Stimulated activated CD8-positive, alpha-beta memory T cell treated with anti-CD3 and anti-CD28 coated beads, Interleukin-4, amount 100 ng/mL, for 48 hours (primary cell): ENCODE measurements around the gene PEX11G.

Experiments
- DNase-seq: peaks from one replicate; pipeline ENCODE4 v3.0.0-alpha.2; 2020

PEX11G gene

DNA sequence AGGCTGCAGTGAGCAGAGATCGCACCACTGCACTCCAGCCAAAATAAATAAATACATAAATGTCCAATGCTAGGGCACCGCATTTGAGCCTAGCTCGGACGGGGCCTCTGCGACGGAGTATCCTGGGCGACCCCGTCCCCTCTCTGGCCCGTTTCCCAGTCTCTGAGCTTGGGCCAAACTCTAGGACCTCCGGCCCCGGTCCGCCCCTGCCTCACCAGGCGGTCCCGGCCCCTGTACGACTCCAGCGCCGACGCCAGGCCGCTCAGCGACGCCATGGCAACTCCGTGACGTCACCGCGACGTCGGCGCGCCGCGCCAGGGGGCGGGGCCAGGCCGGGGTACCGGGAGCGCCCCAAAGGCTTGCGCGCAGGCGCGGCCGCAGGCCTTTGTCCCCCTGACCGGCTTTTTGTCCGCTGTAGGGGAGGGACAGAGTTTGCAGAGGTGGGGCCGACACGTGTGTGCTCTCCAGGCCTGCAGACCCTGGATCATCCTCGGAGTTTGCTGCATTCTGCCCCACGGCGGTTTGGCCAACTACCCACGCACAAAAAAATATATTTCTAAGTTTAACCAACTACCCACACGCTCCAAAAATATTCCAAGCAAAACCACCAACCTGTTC, at the start of gene PEX11G:
PEX11G (minus strand) TSS at position 300 of the 618 bp plus-strand sequence; CDS start at position 275, 25 bp downstream.
- DNase-seq: peak; percentile 97

DNA sequence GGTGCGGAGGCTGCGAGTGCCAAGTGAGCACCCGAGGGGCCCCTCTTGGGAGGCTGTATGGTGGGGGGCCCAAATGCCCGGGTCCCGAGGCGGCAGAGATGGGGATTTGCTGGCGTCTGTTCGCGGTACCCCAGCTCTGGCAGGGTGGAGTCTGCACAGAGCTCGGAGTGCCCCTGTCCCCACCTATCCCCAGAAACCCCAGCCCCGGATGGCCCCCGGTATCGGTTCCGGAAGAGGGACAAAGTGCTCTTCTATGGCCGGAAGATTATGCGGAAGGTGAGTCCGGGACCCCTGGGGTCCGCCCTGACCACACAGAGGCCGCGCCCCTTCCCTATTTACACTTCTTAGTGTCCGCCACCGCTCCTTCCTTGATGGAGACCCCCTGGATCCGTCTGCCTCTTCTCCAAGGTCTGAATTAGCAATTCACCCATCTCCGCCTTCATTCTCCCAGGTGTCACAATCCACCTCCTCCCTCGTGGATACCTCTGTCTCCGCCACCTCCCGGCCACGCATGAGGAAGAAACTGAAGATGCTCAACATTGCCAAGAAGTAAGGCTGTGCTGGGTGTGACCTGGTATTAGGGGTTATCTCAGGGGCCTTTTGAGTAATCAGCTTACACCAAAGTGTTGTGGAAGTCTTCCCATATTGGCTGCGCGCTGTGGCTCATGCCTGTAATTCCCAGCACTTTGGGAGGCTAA, 47.3 kb upstream of the PEX11G start:
- DNase-seq: no peak

DNA sequence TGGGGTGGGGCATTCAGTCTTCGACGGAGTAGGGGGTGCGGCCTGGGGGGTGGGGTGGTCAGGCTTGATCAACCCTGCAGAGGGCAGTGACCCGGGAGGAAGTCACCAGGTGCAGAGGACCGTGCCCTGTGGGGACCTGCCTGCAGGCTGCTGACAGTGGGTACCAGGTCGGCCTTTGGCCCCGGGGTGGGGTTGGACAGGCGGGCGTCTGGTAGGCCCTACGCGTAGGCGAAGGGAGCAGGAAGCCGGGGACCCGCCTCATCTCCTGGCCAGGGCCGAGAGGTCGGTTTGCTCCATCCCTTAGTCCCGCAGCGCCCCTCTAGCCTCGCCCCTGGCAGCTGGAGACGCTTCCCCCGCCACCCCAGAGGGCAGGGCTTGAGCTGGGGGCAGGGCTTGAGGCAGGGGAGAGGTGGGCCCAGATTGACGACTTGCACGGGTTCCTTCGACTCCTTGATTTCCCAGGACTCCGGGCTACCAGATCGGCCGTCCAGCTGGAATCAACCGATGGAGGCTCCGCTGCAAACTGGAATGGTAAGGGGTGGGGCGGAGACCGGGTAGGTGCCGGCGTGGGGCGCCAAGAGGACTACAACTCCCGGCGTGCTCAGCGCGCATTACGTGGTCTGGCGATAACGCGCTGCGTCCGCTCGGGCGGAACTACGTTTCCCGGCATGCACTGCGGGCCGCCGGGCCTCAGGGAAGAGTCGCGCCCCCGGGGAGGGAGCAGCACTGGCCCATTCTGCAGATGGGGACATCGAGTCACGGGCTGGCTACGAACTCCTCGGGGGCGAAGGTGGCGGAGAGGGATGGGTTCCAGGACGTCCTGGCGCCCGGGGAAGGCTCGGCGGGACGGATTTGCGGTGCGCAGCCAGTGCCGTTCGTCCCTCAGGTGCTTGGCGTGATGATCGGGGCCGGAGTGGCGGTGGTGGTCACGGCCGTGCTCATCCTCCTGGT, 46.5 kb upstream of the PEX11G start, which contains the start of gene PNPLA6:
PNPLA6 (plus strand) TSS at position 671 of the 951 bp plus-strand sequence; CDS start at position 743, 72 bp downstream.
- peak; percentile 96 for DNase-seq

DNA sequence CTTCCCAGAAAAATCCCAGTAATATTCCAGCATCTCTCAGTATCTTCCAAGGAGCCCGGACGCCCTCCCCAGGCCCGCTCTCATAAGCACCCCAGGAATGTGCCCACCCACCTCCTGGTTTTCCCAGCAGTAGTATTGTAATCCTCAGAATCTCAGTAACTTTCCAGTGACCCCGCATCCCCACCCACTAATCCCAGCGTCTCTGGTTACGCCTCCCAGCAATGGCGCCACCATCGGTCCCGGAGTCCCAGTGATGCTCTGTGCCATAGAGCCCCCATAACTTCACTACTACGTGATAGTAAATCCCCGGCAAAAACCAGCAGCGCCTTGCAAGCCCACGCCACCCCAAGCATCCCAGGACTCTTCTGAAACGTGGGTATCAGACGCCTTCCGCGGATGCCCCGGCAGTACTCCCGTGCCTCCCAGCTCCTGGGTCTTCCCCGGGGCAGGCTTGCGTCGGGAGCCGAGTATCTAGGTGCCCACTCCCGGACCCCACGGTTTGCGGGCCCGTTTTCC, 45.8 kb upstream of the PEX11G start:
- peak; percentile 67 for DNase-seq

DNA sequence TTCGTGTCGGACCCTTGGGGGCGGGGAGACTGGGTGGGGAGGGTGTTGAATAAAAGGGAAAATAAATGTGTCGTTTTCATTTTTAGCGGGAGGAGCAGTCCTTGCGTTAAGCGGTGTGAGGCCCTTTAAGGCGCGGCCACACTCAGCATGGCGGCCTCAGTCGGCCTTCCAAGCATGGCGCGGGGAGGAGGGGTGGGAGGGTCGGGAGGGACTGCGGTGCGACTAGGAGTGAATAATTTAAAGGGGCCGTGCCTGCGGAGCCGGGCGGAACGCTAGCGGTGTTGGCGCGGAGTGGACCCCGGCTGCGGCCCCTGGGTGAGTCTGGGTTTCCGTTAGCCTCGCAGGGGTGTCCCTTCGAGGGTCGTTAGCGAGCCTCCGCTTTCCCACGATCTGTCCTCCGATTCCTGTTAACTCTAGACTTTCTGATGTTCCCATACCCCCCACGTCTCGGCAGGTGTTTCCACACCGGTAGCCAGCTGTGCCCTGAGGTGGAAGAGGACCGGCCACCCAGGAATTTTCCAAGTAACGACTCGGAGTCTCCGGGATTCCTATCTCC, 45.2 kb upstream of the PEX11G start:
- peak; percentile 87 for DNase-seq

DNA sequence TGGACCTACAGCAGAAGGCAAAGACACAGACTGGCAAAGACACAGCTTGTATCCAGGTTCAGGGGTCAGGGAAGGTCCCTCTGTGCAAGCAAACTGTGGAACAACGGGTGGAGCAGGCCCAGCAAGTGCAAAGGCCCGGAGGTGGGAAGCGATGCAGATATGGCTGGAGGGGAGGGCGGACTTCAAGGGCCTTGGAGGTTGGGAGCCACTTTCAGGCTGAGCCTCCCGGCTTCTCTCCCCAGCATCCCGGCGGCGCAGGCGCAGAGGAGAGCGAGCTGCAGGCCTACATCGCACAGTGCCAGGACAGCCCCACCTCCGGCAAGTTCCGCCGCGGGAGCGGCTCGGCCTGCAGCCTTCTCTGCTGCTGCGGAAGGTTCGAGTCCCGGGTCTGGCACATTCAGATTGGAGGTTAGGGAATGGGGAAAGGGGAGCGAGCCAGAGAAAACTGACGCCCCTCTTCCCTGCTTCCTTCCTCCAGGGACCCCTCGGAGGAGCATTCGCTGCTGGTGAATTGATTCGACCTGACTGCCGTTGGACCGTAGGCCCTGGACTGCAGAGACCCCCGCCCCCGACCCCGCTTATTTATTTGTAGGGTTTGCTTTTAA, 44.5 kb upstream of the PEX11G start:
- no peak for DNase-seq

DNA sequence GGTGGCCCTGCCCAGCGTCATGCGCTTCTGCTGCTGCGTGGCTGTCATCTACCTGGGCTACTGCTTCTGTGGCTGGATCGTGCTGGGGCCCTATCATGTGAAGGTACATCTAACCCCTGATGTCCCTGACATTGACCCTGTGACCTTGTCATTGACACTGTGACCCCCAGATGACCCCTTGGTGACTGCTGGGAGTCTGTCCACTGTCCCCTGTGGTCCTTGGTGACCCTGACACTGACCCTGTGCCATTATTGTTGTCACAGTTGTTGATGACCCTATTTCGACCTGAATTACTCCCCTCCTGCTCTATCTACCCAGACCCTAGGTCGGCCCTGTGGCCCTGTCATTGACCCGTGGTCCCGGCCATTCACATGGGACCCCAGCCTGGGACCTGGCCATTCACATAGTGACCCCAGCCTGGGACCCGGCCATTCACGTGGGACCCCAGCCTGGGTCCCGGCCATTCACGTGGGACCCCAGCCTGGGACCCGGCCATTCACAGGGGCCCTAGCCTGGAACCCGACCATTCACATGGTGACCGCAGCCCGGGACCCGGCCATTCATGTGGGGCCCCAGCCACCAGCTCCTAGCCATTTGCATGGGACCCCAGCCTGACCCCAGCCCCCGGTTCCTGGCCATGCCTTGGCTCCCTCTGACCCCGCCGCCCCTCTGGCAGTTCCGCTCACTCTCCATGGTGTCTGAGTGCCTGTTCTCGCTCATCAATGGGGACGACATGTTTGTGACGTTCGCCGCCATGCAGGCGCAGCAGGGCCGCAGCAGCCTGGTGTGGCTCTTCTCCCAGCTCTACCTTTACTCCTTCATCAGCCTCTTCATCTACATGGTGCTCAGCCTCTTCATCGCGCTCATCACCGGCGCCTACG, 41.0 kb upstream of the PEX11G start:
- no peak for DNase-seq

DNA sequence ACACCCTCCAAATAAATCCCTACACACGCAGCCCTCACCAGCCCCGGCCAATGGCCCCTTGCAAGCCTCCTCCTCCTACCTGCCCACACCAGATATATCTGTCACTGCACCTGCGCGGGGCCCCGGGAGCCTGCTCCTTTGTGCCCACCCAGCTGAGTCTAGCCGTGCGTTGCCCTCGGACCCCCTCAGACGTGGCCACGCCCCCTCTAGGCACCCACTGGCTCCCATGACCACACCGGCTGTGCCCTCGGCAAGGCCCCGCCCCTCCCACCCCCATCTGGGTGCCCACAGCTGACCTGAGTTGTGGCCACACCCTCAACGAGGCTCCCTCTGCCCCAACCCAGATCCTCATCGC, 40.4 kb upstream of the PEX11G start:
- DNase-seq: no peak

DNA sequence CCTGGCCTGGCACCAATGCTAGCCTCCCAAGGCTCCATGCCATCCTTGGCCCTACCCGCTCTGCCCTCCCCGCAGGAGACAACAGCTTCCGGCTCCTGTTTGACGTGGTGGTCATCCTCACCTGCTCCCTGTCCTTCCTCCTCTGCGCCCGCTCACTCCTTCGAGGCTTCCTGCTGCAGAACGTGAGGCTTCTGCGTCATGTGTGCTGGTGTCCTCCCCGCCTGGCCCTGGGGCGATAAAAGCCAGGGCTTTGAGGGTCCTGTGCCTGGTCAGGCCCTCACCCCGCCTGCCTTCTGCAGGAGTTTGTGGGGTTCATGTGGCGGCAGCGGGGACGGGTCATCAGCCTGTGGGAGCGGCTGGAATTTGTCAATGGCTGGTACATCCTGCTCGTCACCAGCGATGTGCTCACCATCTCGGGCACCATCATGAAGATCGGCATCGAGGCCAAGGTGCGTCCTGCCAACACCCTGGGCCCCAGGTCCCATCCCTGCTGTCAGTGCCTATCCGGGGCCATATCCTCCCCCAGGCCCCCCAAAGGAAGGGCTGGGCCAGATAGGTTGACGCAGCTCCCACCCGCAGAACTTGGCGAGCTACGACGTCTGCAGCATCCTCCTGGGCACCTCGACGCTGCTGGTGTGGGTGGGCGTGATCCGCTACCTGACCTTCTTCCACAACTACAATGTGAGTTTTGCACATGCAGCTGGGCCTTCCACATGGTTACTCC, 39.8 kb upstream of the PEX11G start:
- DNase-seq: no peak

DNA sequence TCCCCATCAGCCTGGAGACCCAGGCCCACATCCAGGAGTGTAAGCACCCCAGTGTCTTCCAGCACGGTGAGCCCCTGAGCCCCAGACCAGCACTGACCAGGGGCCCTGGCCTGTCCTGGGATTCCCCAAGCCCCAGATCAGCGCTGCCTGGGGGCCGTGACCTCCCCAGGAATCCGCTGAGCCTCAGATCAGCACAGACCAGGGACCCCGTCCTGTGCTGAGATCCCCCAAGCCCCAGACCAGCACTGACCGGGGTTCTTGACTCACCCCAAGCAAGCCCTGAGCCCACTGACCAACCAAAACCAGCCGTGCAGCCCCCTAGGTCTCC, 39.3 kb upstream of the PEX11G start:
- DNase-seq: no peak

DNA sequence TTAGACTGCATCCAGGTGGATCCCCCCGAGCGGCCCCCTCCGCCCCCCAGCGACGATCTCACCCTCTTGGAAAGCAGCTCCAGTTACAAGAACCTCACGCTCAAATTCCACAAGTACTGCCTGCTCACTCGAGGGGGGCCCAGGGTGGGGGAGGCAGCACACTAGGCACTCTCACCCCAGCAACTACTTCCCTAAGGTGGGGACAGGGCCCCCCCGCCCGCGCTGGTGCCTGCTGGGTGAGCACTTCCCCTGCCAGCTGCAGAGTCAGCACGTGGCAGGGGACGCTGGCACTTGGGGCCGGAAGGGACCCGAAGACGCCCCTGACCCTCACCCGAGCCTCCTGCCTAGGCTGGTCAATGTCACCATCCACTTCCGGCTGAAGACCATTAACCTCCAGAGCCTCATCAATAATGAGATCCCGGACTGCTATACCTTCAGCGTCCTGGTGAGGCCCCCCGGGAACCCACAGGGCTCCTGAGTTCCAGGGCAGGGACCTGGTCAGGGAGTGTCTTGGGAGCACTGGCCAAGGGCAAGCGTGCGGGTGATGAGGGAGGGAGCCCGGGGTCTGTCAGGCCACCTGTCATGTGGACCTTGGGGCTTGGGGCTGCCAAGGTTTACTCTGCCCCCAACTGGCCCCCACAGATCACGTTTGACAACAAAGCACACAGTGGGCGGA, 38.8 kb upstream of the PEX11G start:
- no peak for DNase-seq

DNA sequence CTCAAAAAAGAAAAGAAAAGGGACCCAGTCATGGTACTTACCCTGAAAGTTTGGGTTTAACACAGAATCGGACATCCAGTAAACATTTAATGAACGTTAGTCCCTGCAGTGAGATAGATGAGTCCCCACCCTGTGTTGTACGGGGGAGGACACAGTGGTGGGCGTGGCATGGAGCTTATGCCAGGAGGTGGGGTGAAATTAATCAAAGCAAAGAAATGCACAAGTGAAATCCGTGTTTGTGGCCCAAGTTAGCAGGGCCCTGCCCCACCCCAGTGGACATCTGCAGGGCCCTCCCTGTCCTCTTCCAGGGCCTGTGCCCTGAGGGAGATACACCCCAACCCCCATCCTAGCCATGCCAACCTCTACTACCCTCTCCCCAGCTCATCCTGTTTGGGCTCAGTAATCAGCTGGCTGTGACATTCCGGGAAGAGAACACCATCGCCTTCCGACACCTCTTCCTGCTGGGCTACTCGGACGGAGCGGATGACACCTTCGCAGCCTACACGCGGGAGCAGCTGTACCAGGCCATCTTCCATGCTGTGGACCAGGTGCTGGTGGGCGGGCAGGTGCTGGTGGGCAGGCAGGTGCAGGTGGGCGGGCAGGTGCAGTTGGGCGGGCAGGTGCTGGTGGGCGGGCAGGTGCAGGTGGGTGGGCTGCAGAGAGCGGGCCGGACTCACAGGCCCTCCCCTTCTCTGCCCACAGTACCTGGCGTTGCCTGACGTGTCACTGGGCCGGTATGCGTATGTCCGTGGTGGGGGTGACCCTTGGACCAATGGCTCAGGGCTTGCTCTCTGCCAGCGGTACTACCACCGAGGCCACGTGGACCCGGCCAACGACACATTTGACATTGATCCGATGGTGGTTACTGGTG, 37.5 kb upstream of the PEX11G start:
- no peak for DNase-seq

DNA sequence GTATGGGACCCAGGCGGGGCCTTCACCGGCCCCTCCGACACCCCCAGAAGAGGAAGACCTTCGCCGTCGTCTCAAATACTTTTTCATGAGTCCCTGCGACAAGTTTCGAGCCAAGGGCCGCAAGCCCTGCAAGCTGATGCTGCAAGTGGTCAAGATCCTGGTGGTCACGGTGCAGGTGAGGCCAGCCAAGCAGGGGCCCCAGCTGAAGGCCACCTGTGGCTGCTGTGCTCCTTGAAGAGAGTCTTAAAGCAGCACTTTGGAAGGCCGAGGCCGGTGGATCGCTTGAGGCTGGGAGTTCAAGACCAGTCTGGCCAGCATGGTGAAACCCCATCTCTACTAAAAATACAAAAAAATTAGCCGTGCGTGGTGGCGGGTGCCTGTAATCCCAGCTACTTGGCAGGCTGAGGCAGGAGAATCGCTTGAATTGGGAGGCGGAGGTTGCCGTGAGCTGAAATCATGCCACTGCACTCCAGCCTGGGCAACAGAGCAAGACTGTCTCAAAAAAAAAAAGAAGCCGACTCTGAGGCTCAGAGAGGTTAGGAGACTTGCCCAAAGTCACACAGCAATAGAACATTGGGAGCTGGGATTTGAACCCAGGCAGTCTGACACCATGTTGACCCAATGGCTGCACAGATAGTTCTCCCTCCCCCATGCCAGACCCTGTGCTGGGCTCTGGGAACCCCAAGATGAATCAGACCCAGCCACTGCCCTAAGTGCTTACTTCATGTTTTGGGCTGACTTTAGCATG, 36.3 kb upstream of the PEX11G start:
- no peak for DNase-seq

DNA sequence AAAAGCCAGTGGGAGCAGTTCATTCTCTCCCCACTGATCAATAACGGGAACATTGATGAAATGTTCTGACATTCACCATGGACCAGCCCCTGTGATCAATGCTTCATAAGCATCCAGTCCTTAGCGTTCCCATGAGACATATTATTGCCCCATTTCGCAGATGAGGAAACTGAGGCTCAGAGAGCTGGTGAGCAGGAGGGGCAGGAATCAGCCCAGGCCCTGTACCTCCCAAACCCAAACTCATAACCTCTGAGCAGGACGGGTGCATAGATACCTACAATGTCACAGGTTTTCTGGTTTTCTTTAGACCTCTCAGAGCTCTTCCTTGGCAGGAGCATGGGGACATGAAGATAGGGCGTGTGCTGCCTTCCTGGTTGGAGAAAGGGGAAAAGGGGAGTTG, 35.7 kb upstream of the PEX11G start:
- DNase-seq: no peak

DNA sequence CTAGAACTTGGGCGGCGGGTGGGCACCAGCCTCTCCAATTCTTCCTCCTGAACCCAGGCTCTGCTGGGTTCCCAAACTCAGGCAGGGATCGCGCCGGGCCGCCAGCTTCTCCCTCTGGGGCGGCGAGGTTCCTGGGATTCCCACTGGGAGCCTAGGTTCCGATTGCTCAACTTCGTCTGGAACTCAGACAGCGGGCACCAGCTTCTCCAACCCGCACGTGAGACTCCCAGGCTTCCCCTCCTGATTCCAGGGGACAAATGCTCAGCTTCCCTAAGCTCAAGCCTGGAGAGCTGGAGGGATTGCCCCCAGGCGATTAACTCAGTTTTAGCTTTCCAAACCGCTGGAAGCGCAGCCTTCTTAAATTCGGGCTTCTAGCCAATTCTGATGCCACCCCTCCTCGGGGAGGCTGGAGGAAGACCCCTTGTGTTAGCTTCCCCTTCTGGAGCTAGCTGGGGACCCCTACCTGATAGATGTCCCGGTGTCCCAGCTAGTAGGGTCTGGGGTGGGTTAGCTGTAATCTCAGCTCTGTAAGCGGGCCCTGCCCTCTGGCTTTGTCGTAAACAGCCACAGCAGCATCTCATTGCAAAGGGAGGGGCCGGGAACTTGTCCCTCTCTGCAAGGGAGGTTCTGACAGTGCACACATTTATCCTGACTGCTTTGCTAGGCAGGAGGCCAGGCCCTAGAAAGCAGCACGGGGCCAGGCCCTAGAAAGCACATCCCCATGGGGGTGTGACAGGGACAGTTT, 34.3 kb upstream of the PEX11G start:
- no peak for DNase-seq

DNA sequence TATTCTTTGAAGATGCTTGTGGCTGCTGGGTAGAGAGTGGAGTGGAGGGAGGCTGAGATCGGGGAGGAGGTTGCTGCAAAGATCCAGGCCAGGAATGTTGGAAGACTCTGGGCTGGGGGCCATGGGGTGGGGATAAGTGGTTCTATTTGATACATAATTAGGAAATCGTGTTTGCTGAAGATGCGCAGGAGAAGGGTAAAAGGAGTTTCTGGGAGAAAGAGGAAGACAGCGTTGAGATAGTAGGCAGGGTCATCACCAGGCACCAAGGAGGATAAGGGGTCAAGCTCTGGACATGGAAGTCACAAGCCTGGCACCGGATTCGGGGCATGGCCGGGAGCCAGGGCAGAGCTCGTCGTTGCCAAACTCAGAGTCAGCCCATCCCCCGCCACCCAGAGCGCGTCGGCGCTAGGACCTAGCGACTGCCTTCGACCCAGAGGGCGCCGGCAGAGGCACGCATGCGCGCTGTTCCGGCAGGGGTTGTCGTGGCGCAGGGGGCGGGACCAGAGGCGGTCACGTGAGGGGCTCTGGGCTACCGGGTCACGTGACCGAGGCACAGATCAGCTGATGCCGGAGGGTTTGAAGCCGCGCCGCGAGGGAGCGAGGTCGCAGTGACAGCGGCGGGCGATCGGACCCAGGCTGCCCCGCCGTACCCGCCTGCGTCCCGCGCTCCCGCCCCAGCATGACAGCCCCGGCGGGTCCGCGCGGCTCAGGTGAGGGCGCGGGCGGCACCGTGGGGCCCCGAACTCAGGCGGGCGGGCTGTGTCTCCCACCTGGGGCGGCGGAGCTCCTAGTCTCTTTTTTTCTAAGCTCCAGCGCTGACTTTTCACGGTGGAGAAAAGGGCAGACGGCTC, 33.5 kb upstream of the PEX11G start, which contains the start of gene MCOLN1:
MCOLN1 (plus strand) TSS at position 553 of the 851 bp plus-strand sequence; CDS start at position 680, 127 bp downstream.
- DNase-seq: peak; percentile 100
